HG03108 (cell line): ENCODE results near the gene PHIP.

Experiments
- ATAC-seq: cut with Tn5 transposase; IDR thresholded peaks from one replicate; pipeline ENCODE4 v1.9.1; 2021; ENCODE audit warnings: moderate library complexity; ENCODE audit not compliant: unreplicated experiment

PHIP gene

DNA sequence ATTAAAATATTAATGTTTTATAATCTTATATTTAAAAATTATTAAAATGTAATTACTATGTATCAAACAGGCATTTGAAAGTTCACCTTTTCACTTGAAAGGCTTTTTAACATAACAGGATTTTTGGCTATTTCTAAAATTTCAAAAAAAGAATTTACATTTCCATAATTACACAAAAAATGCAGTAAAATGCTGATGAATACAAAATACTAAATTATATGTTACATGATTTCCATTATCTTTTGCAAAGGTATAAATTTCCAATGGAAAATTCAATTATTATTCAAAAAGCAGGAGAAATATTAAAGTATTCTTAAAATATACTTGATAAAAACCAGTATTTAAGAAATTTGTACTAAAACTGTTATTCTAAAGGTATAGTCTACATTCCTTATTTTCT is 66.1 kb downstream of the PHIP start:
- ATAC-seq: no peak

DNA sequence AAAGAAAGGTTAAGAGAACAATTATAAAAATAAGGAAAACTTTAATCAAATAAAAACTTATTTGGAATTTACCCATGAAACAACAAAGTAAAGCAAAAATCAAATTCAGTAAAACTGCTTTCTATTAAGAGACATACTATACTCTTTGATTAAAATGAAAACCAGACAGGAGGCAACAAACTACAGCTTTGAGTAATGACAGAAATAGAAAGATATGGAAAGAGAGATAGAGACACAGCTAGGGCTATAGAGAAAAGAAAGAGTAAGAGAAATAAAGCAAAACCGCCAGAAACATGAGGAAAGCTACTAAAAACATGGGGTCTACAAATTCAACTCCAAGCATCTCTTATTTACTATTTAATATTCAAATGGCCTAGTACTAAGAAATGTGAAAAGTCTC is 67.6 kb downstream of the PHIP start:
- ATAC-seq: no peak

DNA sequence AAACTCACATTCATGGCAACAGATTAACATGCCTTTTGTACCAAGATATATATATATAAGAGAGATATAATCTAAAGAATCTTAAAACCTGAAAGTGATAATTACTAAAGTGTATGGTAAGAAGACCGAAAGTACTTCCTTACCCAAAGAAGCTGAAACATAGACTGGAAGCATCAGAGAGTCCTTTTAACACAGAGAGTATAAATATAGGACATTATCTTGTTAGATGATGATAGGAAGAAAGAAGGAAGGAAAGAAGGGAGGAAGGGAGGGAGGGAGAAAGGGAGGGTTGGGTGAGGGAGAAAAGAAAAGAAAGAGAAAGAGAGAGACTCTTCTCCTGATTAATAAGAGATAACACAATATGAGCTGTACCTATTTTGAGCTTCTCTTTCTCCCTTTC is 68.2 kb downstream of the PHIP start:
- no peak for ATAC-seq

DNA sequence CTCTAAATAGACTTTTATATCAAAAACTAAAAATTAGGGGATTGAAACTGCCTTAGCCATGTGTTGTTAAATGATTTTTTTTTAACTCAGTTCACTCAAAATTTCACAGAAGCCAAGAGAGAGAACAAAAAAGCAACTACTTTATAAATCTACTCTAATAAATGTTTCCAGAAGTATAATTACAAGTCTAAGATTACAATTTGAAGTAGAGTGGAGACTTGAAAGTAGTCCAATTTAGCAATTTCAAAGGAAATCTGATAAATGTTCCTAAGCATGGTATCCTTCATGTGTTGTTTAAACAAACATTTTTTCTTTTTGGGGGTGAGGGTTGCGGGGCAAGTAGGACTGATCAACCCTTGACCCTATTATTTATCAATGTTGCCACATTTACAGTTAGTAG is 72.6 kb downstream of the PHIP start:
- ATAC-seq: no peak

GRCh38 chr6:79005024-79005423 is 73.0 kb downstream of the PHIP start:
- no peak for ATAC-seq

GRCh38 chr6:79004239-79004638 is 73.8 kb downstream of the PHIP start:
- no peak for ATAC-seq

- no peak for ATAC-seq
These were observed 76.6 kb downstream of the PHIP start for GRCh38 chr6:79001415-79001814.

GRCh38 chr6:78999737-79000136 is 78.3 kb downstream of the PHIP start:
- ATAC-seq: no peak

DNA sequence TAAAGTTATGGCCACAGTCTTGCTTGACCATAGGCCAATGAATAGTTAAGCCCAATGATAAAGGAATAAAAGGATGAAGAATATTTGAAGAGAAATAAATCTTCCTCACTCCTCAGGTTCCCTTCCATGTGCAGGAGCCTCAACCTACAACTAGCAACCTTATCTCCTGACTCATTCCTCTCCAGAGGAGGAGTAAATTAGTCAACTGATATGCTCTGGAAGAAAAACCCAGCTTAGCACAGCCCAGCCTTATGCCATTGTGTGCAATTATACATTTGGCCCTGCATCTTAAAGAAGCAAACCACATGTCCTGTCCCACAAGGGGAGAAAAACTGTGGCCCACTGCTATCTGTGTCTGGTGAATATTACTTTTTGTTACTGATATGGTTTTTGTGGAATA is 82.1 kb downstream of the PHIP start:
- no peak for ATAC-seq

GRCh38 chr6:78995346-78995745 is 82.7 kb downstream of the PHIP start:
- no peak for ATAC-seq

- no peak for ATAC-seq
These were observed 84.1 kb downstream of the PHIP start for GRCh38 chr6:78993955-78994354.

DNA sequence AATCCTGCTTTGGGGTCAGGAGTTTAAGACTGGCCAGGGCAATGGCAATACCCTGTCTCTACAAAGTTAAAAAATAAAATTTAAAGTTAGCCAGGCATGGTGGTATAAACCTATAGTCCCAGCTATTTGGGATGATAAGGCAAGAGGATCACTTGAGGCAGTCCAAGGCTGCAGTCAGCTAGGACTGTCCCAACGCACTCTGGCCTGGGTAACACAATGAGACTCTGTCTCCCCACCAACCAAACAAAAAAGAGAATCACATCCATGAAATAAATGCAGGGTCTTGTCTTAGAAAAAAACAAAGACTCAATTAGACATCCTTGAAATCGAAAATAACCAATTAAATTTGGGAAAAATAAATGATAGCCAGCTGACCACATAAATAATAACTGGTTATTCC is 88.9 kb downstream of the PHIP start:
- no peak for ATAC-seq

- no peak for ATAC-seq
These were observed 91.9 kb downstream of the PHIP start for GRCh38 chr6:78986161-78986560.

GRCh38 chr6:78984225-78984950 is 93.7 kb downstream of the PHIP start:
- no peak for ATAC-seq

DNA sequence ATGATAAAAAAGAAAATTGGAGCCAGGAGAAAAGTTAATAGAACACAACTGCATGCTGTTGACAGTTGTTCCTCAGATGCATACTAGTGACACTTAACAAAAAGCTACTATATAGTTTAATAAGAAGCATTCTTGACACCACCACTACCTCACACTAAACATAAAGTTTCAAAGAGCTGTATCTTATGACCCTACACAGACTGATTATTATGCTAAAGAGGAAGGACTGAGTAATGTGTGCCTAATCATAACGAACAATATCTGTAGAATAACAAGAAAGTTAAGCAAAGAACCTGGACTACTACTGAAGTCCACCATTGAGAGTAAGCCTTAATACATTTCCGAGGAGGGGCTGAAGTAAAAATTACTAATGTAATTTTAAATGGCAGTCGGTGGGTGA is 110.9 kb downstream of the PHIP start:
- ATAC-seq: no peak

- ATAC-seq: no peak
These were observed 111.5 kb downstream of the PHIP start for GRCh38 chr6:78966542-78966941.

GRCh38 chr6:78962448-78962847 is 115.6 kb downstream of the PHIP start:
- no peak for ATAC-seq

GRCh38 chr6:78954740-78955139 is 123.3 kb downstream of the PHIP start:
- no peak for ATAC-seq

- no peak for ATAC-seq
These were observed 124.3 kb downstream of the PHIP start for GRCh38 chr6:78953798-78954197.

- ATAC-seq: no peak
These were observed 125.7 kb downstream of the PHIP start for GRCh38 chr6:78952362-78952761.

DNA sequence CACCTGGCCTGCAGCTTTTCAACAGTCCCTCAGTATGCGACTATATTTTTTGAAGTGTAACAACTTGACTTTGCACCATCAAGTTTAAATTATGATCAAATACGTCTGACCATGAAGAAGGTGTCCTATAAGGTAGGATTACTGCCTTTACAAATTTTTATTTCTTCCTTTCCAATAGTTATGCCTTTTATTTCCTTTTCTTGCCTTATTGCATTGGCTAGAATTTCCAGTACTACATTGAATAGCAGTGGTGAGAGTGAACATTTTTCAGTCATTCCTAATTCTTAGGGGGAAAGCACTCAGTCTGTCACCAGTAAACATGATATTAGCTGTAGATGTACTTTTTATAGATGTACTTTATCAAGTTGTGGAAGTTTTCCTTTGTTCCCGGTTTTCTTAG is 129.3 kb downstream of the PHIP start:
- no peak for ATAC-seq

DNA sequence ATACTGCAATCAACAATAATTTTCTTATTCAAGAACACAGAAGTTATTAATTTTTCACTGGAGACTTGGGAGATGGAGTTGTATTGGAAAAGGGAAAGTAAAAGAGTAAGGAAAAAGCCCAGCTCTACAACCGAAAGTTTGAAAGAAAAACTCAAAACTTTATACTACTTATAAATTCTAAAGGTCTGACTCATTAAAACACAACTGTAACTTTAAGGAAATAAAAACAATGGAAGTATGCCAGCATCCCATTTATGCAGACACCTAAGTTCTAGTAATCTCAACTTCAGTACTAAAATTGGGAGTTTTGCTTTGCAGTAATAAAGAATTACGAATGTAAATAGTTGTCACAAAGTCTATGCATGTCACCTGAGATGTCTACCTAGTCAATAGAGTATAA is 130.1 kb downstream of the PHIP start:
- no peak for ATAC-seq

GRCh38 chr6:78947529-78947928 is 130.5 kb downstream of the PHIP start:
- no peak for ATAC-seq
